ENCODE data around the gene TNIP1.

Gene TNIP1

DNA sequence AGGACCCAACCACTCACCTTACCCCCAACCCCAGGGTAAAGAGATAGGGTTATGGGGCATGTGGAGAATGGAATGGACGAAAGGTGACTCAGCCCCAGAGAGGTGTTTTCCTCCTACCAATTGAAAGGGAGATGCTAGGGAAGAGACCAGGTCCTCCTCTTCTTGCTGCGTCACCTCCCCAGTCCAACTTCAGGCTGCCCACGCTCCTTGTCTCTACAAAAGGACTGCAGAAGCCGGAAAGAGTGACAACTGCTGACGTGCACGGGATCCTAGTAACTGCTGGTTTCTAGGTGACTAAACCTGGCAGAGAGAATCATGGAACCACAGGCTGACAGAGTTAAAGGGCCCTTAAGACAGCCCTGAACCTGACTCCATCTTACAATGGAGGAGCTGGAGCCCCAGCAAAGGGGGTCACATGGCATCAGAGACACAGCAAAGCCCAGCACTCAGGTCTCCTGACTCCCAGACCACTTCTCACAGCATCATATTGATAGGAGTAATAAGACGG is 58.3 kb downstream of the TNIP1 start:
- H3K27ac ChIP-seq (ENCODE audit: low read depth, low read length): no peak overlapping the region
- no peaks in the 10 kb centered on the region for H3K9me3 ChIP-seq (ENCODE audit: control insufficient read depth, insufficient read depth, low read length)
- no peaks in the 10 kb centered on the region for H3K9me2 ChIP-seq (replicated peaks; ENCODE audit: control insufficient read depth, low read length)
- H4K20me1 ChIP-seq (ENCODE audit: control insufficient read depth, insufficient read depth, low read depth, low read length): no peaks in the 10 kb centered on the region
- no peaks in the 10 kb centered on the region for H3K36me3 ChIP-seq (ENCODE audit: control insufficient read depth, low read length)
- H3K4me1 ChIP-seq (ENCODE audit: control insufficient read depth, low read length): no peaks in the 10 kb centered on the region
- H3K27me3 ChIP-seq (ENCODE audit: control insufficient read depth, low read length): peaks cover 5% of the 10 kb centered on the region; the same call in 1 of the 2 replicates
- H3K4me3 ChIP-seq (ENCODE audit: low read length): no peak overlapping the region
- H3K4me2 ChIP-seq (ENCODE audit: low read length): no peak overlapping the region
- H3K79me2 ChIP-seq (ENCODE audit: control insufficient read depth, low read length): no peaks in the 10 kb centered on the region
- no peak for TF ChIP-seq EZH2phosphoT487 (IDR thresholded peaks at IDR 0.05; ENCODE audit: borderline replicate concordance, low read length)
- TF ChIP-seq, protein P1, sequence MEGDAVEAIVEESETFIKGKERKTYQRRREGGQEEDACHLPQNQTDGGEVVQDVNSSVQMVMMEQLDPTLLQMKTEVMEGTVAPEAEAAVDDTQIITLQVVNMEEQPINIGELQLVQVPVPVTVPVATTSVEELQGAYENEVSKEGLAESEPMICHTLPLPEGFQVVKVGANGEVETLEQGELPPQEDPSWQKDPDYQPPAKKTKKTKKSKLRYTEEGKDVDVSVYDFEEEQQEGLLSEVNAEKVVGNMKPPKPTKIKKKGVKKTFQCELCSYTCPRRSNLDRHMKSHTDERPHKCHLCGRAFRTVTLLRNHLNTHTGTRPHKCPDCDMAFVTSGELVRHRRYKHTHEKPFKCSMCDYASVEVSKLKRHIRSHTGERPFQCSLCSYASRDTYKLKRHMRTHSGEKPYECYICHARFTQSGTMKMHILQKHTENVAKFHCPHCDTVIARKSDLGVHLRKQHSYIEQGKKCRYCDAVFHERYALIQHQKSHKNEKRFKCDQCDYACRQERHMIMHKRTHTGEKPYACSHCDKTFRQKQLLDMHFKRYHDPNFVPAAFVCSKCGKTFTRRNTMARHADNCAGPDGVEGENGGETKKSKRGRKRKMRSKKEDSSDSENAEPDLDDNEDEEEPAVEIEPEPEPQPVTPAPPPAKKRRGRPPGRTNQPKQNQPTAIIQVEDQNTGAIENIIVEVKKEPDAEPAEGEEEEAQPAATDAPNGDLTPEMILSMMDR (IDR thresholded peaks at IDR 0.05; ENCODE audit: low read depth, low read length, poor library complexity, severe bottlenecking): no peak
- no peaks in the 10 kb centered on the region for H3F3A ChIP-seq (ENCODE audit: control insufficient read depth, insufficient read depth)

DNA sequence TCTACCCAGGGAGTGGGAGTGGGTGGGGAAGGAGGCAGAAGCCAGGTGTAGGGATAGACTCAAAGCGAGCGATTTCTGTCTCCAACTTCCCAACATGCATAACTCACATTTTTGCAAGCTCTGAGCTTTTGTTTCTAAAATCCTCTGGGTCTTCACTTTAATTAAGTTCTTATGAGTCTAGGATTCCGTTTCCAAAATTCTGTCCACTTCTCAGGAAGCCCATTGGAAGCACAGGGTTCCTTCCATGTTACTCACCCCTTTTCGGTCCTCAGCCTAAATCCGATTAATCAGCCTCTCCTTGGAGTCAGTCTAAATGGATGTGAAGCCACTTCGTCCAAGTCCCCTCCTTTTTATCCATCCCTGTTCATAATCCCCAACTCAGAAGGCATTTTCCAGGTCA is 59.1 kb downstream of the TNIP1 start:
- H4K20me1 ChIP-seq (ENCODE audit: control insufficient read depth, insufficient read depth, low read depth, low read length): no peaks in the 10 kb centered on the region
- no peaks in the 10 kb centered on the region for H3K79me2 ChIP-seq (ENCODE audit: control insufficient read depth, low read length)
- H3K9me3 ChIP-seq (ENCODE audit: control insufficient read depth, insufficient read depth, low read length): no peaks in the 10 kb centered on the region
- no peaks in the 10 kb centered on the region for H3K4me1 ChIP-seq (ENCODE audit: control insufficient read depth, low read length)
- peaks cover 8% of the 10 kb centered on the region; the same call in 1 of the 2 replicates for H3K27me3 ChIP-seq (ENCODE audit: control insufficient read depth, low read length)
- H3K27ac ChIP-seq (ENCODE audit: low read depth, low read length): no peak overlapping the region
- TF ChIP-seq, protein P1 (IDR thresholded peaks at IDR 0.05; ENCODE audit: low read depth, low read length, poor library complexity, severe bottlenecking): no peak
- no peak for TF ChIP-seq EZH2phosphoT487 (IDR thresholded peaks at IDR 0.05; ENCODE audit: borderline replicate concordance, low read length)
- no peak overlapping the region for H3K4me3 ChIP-seq (ENCODE audit: low read length)
- H3K9me2 ChIP-seq (replicated peaks; ENCODE audit: control insufficient read depth, low read length): no peaks in the 10 kb centered on the region
- H3K4me2 ChIP-seq (ENCODE audit: low read length): no peak overlapping the region
- H3K36me3 ChIP-seq (ENCODE audit: control insufficient read depth, low read length): no peaks in the 10 kb centered on the region
- H3F3A ChIP-seq (ENCODE audit: control insufficient read depth, insufficient read depth): no peaks in the 10 kb centered on the region

GRCh38 chr5:151020304-151021110 is 60.3 kb downstream of the TNIP1 start, which contains the start of gene GPX3:
Gene GPX3 (plus strand): TSS chr5:151020591. CDS start chr5:151020655, 64 bp downstream.
- Histone ChIP-seq H3K36me3 (ENCODE audit: control insufficient read depth, low read length) (no peaks in the 10 kb centered on the region), H3K9me3 (ENCODE audit: control insufficient read depth, insufficient read depth, low read length) (no peaks in the 10 kb centered on the region), H3K27me3 (ENCODE audit: control insufficient read depth, low read length) (peaks cover 12% of the 10 kb centered on the region; the same call in 1 of the 2 replicates), H3F3A (ENCODE audit: control insufficient read depth, insufficient read depth) (no peaks in the 10 kb centered on the region), H3K9me2 (replicated peaks; ENCODE audit: control insufficient read depth, low read length) (no peaks in the 10 kb centered on the region), H3K4me1 (ENCODE audit: control insufficient read depth, low read length) (no peaks in the 10 kb centered on the region), H3K79me2 (ENCODE audit: control insufficient read depth, low read length) (no peaks in the 10 kb centered on the region), H3K27ac (ENCODE audit: low read depth, low read length) (no peak within 1 kb of the TSS), H3K4me2 (ENCODE audit: low read length) (no peak within 1 kb of the TSS), H3K4me3 (ENCODE audit: low read length) (no peak within 1 kb of the TSS), H4K20me1 (ENCODE audit: control insufficient read depth, insufficient read depth, low read depth, low read length) (no peaks in the 10 kb centered on the region)
- no peak for TF ChIP-seq EZH2phosphoT487 (IDR thresholded peaks at IDR 0.05; ENCODE audit: borderline replicate concordance, low read length)
- TF ChIP-seq, protein P1 (IDR thresholded peaks at IDR 0.05; ENCODE audit: low read depth, low read length, poor library complexity, severe bottlenecking): no peak

All from DOHH2 (cell line).